Adrenal gland (tissue), 12 donors: ENCODE data around the gene CMC2. TPM values are rescaled to one million over a fixed set of nuclear protein-coding genes. Genes with fewer than 3 reads are reported as not detected.

Experiments used
- DNase-seq, 7 donors: peaks; one replicate each; pipeline ENCODE4 v3.0.0-alpha.2; 2019 to 2020
- H3K27ac ChIP-seq, 5 donors: fragments of 200-600 bp; sonication (generic) in 4 of 5; 1 replicate in 3 of 5; 2 replicates in 2 of 5; pipeline versions ENCODE4 v1.5.1 to v1.8.0; 2016 to 2020; ENCODE audit warnings: mild to moderate bottlenecking in 1 of 5
- H3K27me3 ChIP-seq: fragments of 200-600 bp; 2 replicates; pipeline ENCODE4 v1.8.0; 2021
- H3K36me3 ChIP-seq, 2 donors: fragments of 200-600 bp; replicated peaks in 1 of 2; 1 replicate in 1 of 2; 2 replicates in 1 of 2; pipeline versions ENCODE4 v1.5.1 to v1.8.0; 2018 to 2022
- H3K4me1 ChIP-seq, 2 donors: fragments of 200-600 bp; replicated peaks in 1 of 2; 1 replicate in 1 of 2; 2 replicates in 1 of 2; pipeline versions ENCODE4 v1.5.1 to v1.8.0; 2018 to 2021
- H3K4me3 ChIP-seq, 4 donors: fragments of 200-600 bp; sonication (generic) in 3 of 4; one replicate each; pipeline ENCODE4 v1.5.1; 2016 to 2018
- H3K9me3 ChIP-seq, 3 donors: fragments of 200-600 bp; sonication (generic) in 1 of 3; replicated peaks in 1 of 3; 1 replicate in 2 of 3; 2 replicates in 1 of 3; pipeline versions ENCODE4 v1.5.1 to v1.8.0; 2016 to 2021
- POLR2A ChIP-seq, 2 donors: fragments of 450-650 bp; IDR thresholded peaks; one replicate each; pipeline ENCODE4 v1.6.1; 2017; ENCODE audit warnings: antibody characterized with exemption in 2 of 2, mild to moderate bottlenecking in 2 of 2, moderate library complexity in 1 of 2
- WGBS, 4 donors: extraction: QIAGEN DNeasy Blood & Tissue Kit in 2 of 4; methylation state at CpG; one replicate each; pipeline versions ENCODE4 v1.1.5 to v1.1.7; 2013 to 2017; 5-methylcytosine and 5-hydroxymethylcytosine counted together
- intact Hi-C, 2 donors: fragments of 100-400 bp; cut with DNase I; formaldehyde crosslinking; loops; one replicate each; pipeline versions ENCODE4 v1.14.1 to v1.15.0; 2022 to 2023
- polyA plus RNA-seq, 3 donors: library from polyadenylated mRNA; stranded (reverse); fragments of 200-250 nt in 2 of 3; fragments of 350-450 nt in 1 of 3; fragmentation: Illumina TruSeq in 1 of 3; extraction: RNeasy Lipid Tissue Mini Kit (QIAGEN cat#74804) in 1 of 3; gene quantifications; one replicate each; pipeline ENCODE4 v1.2.3, GENCODE V29; 2013 to 2014
- total RNA-seq, 9 donors: library from RNA; depleted of rRNA in 4 of 9; stranded (reverse); fragments of >200 nt in 4 of 9; fragments of 120-200 nt in 1 of 9; fragmentation: NEBNext Ultra II Directional in 1 of 9; extraction: Animal tissue kit (Norgen Biotek cat#: 25700) in 1 of 9; gene quantifications; one replicate each; pipeline versions ENCODE4 v1.1.0 to v1.2.4, GENCODE V29; 2013 to 2023
- TF ChIP-seq, protein P1 (sequence below), 6 experiments: fragments of 450-650 bp in 4 of 6; fragments of 200-600 bp in 2 of 6; sonication (generic) in 1 of 6; IDR thresholded peaks; 1 replicate in 5 of 6; 2 replicates in 1 of 6; pipeline versions ENCODE4 v1.5.1 to v1.8.0; 2016 to 2021; ENCODE audit warnings: antibody characterized with exemption in 6 of 6, mild to moderate bottlenecking in 2 of 6, moderate library complexity in 1 of 6
- donor health status: healthy with polysubstance abuse.
- donor health status: Bipolar disorder and iron deficiency.
- donor health status: DM: yes; HTN: yes; CAD: no.
- donor health status: DM: no; HTN: no; CAD: no.
- donor health status: DM: no; HTN: no; CAD: no.
- donor health status: DM: yes; HTN: yes; CAD: no.

CMC2 gene
- total and polyA plus RNA-seq, 12 donors: 36.1 to 170 (median 65.8) TPM

DNA sequence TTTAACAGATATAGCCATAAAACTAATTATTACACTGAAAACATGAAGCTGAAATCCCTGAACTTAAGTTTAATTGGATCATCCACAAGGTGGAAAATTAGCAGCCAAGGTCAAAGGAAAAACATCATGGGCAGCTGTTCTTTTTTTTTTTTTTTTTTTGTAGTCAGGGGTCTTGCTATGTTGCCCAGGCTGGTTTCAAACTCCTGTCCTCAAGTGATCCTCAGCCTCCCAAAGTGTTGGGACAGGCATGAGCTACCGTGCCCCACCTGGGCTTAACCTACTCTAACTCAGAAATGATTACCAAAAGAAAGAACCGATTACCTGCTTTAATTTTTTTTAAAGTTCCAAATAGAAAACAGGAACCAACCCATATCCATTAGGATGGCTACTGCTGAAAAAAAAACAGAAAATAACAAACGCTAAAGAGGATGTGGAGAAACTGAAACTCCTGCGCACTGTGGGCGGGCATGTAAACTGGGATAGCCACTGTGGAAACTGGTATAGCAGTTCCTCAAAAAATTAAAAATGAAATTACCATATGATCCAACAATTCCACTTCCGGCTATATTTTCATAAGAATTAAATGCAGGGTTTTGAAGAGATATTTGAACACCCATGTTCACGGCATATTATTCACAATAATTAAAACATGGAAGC lies 8.6 kb downstream of the CMC2 start:
- TF ChIP-seq, protein P1, sequence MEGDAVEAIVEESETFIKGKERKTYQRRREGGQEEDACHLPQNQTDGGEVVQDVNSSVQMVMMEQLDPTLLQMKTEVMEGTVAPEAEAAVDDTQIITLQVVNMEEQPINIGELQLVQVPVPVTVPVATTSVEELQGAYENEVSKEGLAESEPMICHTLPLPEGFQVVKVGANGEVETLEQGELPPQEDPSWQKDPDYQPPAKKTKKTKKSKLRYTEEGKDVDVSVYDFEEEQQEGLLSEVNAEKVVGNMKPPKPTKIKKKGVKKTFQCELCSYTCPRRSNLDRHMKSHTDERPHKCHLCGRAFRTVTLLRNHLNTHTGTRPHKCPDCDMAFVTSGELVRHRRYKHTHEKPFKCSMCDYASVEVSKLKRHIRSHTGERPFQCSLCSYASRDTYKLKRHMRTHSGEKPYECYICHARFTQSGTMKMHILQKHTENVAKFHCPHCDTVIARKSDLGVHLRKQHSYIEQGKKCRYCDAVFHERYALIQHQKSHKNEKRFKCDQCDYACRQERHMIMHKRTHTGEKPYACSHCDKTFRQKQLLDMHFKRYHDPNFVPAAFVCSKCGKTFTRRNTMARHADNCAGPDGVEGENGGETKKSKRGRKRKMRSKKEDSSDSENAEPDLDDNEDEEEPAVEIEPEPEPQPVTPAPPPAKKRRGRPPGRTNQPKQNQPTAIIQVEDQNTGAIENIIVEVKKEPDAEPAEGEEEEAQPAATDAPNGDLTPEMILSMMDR (IDR thresholded peaks at IDR 0.05): no peak
- TF ChIP-seq POLR2A (IDR thresholded peaks at IDR 0.05): no peak
- H3K9me3 ChIP-seq: no peaks in the 10 kb centered on the region
- peaks cover under 1 to 23% of the 10 kb centered on the region in 2 donors for H3K4me1 ChIP-seq
- intact Hi-C loops: loop anchor here in 1 of 2 donors (10.0 kb wide), 1 partner anchor 63 kb away; no protein-coding TSS in a partner anchor
- DNase-seq: peak in 1 of 7 donors; percentile 12
- no peak overlapping the region for H3K27ac ChIP-seq
- 84 to 90% (median 89%) methylated on average over 7 of the region's 7 CpGs for WGBS, 4 donors
- H3K27me3 ChIP-seq: no peaks in the 10 kb centered on the region
- no peaks in the 10 kb centered on the region for H3K36me3 ChIP-seq
- H3K4me3 ChIP-seq: peak overlapping the region in 1 of 4 donors; percentile 5

DNA sequence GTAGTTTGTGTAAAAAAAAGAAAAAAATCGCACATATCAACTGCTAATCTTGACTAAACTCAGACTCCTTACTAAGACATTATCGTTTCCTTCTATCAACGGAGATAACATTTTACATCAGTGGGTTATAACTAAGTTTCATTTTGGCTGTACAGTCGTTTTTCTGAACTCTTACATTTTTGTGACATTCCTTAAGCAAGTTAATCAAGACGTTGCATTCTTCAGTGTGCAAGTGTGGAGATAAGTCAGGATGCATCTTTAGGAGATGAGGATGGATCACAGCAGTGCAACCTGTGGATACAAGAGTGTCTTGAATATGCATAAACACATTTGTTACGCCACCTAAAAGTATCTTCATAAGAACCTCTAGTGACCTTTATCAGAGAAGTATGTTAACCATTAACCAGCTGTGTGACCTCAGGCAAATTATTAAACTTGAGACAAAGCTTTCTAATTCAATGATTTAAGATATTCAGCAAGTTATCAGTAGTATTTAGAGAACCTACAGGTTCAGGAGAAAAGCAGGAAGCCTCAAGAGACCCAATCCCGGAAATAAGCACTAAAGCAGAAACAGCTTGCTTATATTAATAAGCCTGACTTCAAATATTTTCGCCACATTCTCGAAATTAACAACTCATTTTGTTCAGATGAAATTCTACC lies 9.4 kb downstream of the CMC2 start:
- Histone ChIP-seq H3K27me3 (no peaks in the 10 kb centered on the region), H3K27ac (peak overlapping the region in 1 of 5 donors; percentile 3), H3K4me3 (peak overlapping the region in 1 of 4 donors; percentile 10), H3K9me3 (no peaks in the 10 kb centered on the region), H3K4me1 (peaks cover 0 to 27% of the 10 kb centered on the region in 2 donors), H3K36me3 (no peaks in the 10 kb centered on the region)
- intact Hi-C loops: loop anchor here in 1 of 2 donors (10.0 kb wide), 1 partner anchor 62 kb away; no protein-coding TSS in a partner anchor
- TF ChIP-seq, protein P1 (IDR thresholded peaks at IDR 0.05): no peak
- no peak for TF ChIP-seq POLR2A (IDR thresholded peaks at IDR 0.05)
- WGBS, 4 donors: 47 to 55% (median 54%) methylated on average over 9 of the region's 9 CpGs
- no peak for DNase-seq

DNA sequence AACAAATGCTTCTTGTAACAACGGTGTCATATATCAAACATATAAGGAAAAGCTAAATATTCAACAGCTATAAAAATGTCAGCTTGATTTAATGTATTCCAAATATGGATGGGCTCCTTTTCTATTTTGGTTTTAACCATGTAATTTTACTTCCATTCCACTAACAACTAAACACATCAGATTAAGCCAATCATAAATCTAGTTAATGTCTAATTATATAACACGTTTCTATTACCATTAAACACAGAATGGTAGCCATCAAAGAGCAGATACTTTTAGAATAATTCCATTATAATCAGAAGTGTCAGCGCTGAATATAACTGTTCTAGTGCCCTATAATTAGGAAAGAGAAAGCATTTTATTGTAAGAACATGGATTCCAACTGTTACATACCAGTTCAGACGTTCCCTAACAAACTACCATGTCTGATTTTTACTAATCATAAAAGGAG lies 10.0 kb downstream of the CMC2 start:
- no peaks in the 10 kb centered on the region for H3K27me3 ChIP-seq
- H3K36me3 ChIP-seq: no peaks in the 10 kb centered on the region
- H3K4me3 ChIP-seq: peak overlapping the region in 1 of 4 donors; percentile 10
- TF ChIP-seq, protein P1 (IDR thresholded peaks at IDR 0.05): no peak
- TF ChIP-seq POLR2A (IDR thresholded peaks at IDR 0.05): no peak
- no peak overlapping the region for H3K27ac ChIP-seq
- H3K9me3 ChIP-seq: no peaks in the 10 kb centered on the region
- intact Hi-C loops: loop anchor here in 1 of 2 donors (10.0 kb wide), 1 partner anchor 62 kb away; no protein-coding TSS in a partner anchor
- 52 to 60% (median 56%) methylated on average over 4 of the region's 4 CpGs for WGBS, 4 donors
- peaks cover 0 to 27% of the 10 kb centered on the region in 2 donors for H3K4me1 ChIP-seq
- DNase-seq: no peak

DNA sequence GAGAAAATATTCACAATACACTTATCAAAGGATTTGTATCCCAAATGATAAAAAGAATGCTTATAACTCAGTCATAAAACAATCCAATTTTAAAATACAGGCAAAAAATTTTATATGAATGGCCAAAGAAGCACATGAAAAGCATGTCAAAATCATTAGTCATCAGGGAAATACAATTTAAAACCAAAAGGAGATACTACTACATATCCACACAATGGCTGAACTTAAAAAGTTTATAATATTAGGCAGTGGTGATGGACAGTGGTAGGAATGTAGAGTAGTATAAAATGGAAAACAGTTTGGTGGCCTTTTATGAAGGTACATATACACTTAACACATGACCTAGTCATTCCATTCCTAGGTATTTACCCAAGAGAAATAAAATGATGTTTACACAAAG lies 12.2 kb downstream of the CMC2 start:
- no peak overlapping the region for H3K4me3 ChIP-seq
- no peaks in the 10 kb centered on the region for H3K27me3 ChIP-seq
- H3K27ac ChIP-seq: no peak overlapping the region
- H3K4me1 ChIP-seq: peaks cover 0 to 27% of the 10 kb centered on the region in 2 donors
- TF ChIP-seq POLR2A (IDR thresholded peaks at IDR 0.05): no peak
- TF ChIP-seq, protein P1 (IDR thresholded peaks at IDR 0.05): no peak
- no peaks in the 10 kb centered on the region for H3K9me3 ChIP-seq
- DNase-seq: no peak
- intact Hi-C loops: loop anchor here in 1 of 2 donors (10.0 kb wide), 1 partner anchor 60 kb away; no protein-coding TSS in a partner anchor
- H3K36me3 ChIP-seq: no peaks in the 10 kb centered on the region
